Mucosa of rectum (tissue), 2 donors: ENCODE measurements around the gene DNAH2.
"Not testable (repeated sequence)": the region's sequence is repeated elsewhere in the genome, so short reads cannot be mapped to it uniquely, and the experiment has no call there.

Source experiments
- H3K27ac ChIP-seq, 2 donors: one replicate each; pipeline ENCODE4 v1.7.0; 2013; ENCODE audit warnings: inconsistent platforms in 2 of 2, low read depth in 2 of 2, low read length in 2 of 2
- H3K27me3 ChIP-seq, 2 donors: one replicate each; pipeline ENCODE4 v1.7.0; 2013; ENCODE audit warnings: low read length in 2 of 2; ENCODE audit not compliant: control insufficient read depth in 2 of 2, insufficient read depth in 2 of 2
- H3K36me3 ChIP-seq, 2 donors: one replicate each; pipeline ENCODE4 v1.7.0; 2013; ENCODE audit warnings: low read length in 2 of 2; ENCODE audit not compliant: control insufficient read depth in 2 of 2, insufficient read depth in 2 of 2
- H3K4me1 ChIP-seq, 2 donors: one replicate each; pipeline ENCODE4 v1.7.0; 2013; ENCODE audit warnings: low read length in 2 of 2, mild to moderate bottlenecking in 1 of 2; ENCODE audit not compliant: control insufficient read depth in 2 of 2, insufficient read depth in 2 of 2
- H3K4me3 ChIP-seq, 2 donors: one replicate each; pipeline ENCODE4 v1.7.0; 2013; ENCODE audit warnings: low read length in 2 of 2
- H3K9ac ChIP-seq, 2 donors: one replicate each; pipeline ENCODE4 v1.7.0; 2013; ENCODE audit warnings: low read length in 2 of 2, low read depth in 1 of 2, mild to moderate bottlenecking in 1 of 2
- H3K9me3 ChIP-seq, 2 donors: one replicate each; pipeline ENCODE4 v1.7.0; 2013; ENCODE audit warnings: low read length in 2 of 2; ENCODE audit not compliant: control insufficient read depth in 2 of 2
- donor health status: healthy.
- donor health status: Normal muscosa, but diverticular disease.

Gene DNAH2

DNA sequence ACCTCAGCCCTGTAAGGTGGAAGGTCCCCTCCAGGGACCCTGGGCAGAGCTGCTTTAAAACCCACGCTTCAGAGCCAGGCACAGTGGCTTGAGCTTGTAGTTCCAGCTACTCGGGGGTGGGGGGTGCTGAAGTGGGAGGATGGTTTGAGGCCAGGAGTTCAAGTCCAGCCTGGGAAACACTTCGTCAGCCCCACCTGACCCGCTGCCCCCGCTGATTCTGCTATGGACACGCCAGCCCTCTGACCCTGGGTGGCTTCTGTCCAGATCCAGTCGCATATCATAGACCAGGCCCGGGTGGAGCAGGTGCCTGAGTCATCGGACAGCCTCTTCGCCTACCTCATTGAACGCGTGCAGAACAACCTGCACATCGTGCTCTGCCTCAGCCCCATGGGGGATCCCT, 81.3 kb downstream of the DNAH2 start:
- peaks cover 0 to 1% of the 10 kb centered on the region in 2 donors for H3K4me1 ChIP-seq

DNA sequence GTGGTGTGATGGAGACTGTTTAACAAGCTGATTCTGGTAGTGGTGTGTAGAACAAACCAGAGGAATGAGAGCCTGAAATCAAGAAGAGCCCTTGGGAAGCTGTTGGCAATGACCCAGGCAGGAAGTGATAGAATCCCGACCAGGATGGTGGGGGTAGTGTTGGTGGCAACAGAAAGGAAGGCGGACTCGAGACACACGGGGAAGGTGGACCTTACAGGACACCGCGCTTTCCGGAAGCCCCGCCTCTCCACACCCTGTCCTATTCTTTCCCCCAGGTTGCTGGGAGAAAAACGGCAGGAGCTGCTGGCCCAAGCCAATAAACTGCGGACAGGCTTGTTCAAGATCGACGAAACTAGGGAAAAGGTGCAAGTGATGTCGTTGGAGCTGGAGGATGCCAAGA, 86.4 kb downstream of the DNAH2 start:
- H3K9me3 ChIP-seq = no peaks in the 10 kb centered on the region
- H3K36me3 ChIP-seq = no peaks in the 10 kb centered on the region
- H3K4me3 ChIP-seq = peak overlapping the region; percentile 39 to 44
- peaks cover 0 to 2% of the 10 kb centered on the region in 2 donors for H3K27me3 ChIP-seq
- peak overlapping the region; percentile 62 to 77 for H3K27ac ChIP-seq
- peaks cover 0 to 7% of the 10 kb centered on the region in 2 donors for H3K4me1 ChIP-seq
- peak overlapping the region in 1 of 2 donors; percentile 26 for H3K9ac ChIP-seq

More for the DNA sequence above, 81.3 kb downstream of the DNAH2 start:
- Histone ChIP-seq H3K27me3 (peaks cover 0 to under 1% of the 10 kb centered on the region in 2 donors), H3K27ac (no peak overlapping the region), H3K4me3 (no peak overlapping the region), H3K9me3 (no peaks in the 10 kb centered on the region), H3K36me3 (no peaks in the 10 kb centered on the region), H3K9ac (no peak overlapping the region)

DNA sequence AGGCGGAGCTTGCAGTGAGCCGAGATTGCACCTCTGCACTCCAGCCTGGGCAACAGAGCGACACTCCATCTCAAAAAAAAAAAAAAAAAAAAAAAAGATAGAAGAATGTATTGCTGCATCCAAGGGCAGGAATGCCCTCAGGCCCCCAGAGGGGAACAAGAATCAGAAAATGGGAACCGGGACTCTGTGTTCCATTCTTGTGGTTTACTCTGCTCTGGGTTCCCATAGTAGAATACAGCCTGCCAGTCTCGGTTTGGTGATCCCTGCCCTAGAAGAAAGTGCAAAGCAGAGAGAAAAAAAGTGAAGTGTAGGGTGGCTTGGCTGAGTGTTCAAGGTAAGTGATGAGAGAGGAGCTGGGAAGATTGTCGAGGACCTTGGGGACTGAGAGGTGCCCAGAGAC, 89.0 kb downstream of the DNAH2 start:
- no peaks in the 10 kb centered on the region for H3K9me3 ChIP-seq
- H3K27me3 ChIP-seq = peaks cover 0 to 2% of the 10 kb centered on the region in 2 donors
- no peaks in the 10 kb centered on the region for H3K36me3 ChIP-seq
- H3K27ac ChIP-seq = no peak overlapping the region
- H3K9ac ChIP-seq = no peak overlapping the region
- no peak overlapping the region for H3K4me3 ChIP-seq
- H3K4me1 ChIP-seq = peaks cover 0 to 10% of the 10 kb centered on the region in 2 donors

DNA sequence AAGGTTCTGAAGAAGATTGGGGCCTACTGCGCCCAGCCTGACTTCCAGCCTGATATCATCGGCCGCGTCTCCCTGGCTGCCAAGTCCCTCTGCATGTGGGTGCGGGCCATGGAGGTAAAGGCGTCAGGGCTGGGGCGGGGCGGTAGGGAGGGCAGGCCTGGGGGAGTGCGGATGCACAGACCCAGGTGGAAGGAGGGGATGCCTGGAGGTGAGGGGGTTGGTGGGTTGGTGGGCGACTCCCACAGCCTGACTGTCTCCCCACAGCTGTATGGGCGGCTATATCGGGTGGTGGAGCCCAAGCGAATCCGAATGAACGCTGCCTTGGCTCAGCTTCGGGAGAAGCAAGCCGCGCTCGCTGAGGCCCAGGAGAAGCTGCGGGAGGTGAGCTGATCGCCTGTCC, 89.7 kb downstream of the DNAH2 start:
- Histone ChIP-seq H3K4me3 (no peak overlapping the region), H3K9me3 (no peaks in the 10 kb centered on the region), H3K27me3 (peaks cover 0 to 2% of the 10 kb centered on the region in 2 donors), H3K27ac (no peak overlapping the region), H3K4me1 (peaks cover 0 to 10% of the 10 kb centered on the region in 2 donors), H3K9ac (no peak overlapping the region), H3K36me3 (no peaks in the 10 kb centered on the region)

DNA sequence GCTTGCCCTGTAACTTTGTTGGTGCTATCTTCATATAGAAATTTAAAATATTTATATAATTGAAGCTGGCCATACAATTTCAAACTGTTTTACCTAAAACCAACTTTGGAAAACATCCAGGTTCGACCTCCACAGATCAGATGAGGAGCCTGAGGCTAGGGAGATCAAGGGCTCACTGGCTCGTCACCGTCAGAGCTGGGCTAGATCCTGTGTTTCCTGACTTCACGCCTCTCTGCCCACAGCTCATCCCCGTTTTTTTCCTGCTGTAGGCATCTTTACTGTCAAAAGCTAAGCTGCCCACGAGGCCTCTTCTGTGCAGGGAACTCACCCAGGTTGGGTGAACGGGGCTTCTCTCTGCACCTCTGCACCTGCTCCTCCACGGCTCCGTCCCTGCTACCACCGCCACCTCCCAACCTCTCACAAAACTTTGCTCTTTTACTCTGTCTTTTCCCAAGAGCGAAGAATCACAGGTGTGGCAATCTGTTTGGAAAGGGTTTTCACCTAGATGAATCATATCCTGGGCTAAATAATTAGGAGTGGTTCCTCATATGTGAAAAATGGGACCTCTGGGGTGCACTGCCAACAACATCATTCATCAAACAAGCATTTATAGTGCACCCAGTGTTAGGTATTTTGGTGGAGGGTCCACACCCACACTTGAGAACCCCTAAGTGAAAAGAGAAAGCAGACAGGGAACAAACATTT, 91.7 kb downstream of the DNAH2 start:
- H3K27ac ChIP-seq = no peak overlapping the region
- H3K9me3 ChIP-seq = no peaks in the 10 kb centered on the region
- no peak overlapping the region for H3K9ac ChIP-seq
- peaks cover 0 to 5% of the 10 kb centered on the region in 2 donors for H3K4me1 ChIP-seq
- no peaks in the 10 kb centered on the region for H3K27me3 ChIP-seq
- no peak overlapping the region for H3K4me3 ChIP-seq
- no peaks in the 10 kb centered on the region for H3K36me3 ChIP-seq

DNA sequence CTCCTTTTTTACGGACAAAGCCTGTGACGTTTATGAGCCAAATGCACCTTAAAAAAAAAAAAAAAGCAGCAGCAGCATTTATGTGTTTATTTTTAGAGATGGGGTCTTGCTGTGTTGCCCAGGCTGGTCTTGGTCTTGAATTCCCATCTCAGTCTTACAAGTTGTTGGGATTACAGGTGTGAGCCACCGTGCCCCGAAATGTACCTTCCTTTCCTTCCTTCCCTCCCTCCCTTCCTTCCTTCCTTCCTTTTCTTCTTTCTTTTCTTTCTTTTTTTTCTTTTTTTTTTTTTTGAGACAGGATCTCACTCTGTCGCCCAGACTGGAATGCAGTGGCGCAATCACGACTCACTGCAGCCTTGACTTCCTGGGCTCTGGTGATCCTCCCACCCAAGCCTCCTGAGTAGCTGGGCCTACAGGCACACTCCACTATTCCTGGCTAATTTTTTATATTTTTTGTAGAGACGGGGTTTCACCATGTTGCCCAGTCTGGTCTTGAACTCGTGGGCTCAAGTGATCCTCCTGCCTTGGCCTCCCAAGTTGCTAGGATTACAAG, 92.3 kb downstream of the DNAH2 start:
- H3K4me3 ChIP-seq, H3K27ac ChIP-seq, H3K27me3 ChIP-seq, H3K4me1 ChIP-seq, H3K9ac ChIP-seq, H3K9me3 ChIP-seq, H3K36me3 ChIP-seq: not testable (repeated sequence)

DNA sequence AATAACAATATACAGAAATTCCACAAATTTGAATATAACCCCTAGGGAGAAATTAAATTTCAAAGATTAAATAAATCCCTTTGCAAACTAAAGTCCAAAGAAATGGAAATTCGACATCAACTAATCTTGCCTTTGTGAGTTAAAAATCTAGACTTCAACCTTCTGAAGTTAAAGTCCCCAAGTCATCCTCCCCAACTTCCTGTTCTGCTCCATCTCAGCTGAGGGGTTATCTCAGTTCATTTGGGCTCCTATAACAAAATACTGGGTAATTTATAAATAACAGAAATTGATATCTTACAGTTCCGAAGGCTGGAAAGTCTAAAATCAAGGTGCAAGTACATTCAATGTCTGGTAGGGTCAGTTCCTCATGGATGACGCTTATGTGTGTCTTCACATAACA, 93.7 kb downstream of the DNAH2 start:
- Histone ChIP-seq H3K36me3 (no peaks in the 10 kb centered on the region), H3K4me3 (no peak overlapping the region), H3K27ac (no peak overlapping the region), H3K9ac (no peak overlapping the region), H3K4me1 (peaks cover 0 to 4% of the 10 kb centered on the region in 2 donors), H3K27me3 (no peaks in the 10 kb centered on the region), H3K9me3 (no peaks in the 10 kb centered on the region)

DNA sequence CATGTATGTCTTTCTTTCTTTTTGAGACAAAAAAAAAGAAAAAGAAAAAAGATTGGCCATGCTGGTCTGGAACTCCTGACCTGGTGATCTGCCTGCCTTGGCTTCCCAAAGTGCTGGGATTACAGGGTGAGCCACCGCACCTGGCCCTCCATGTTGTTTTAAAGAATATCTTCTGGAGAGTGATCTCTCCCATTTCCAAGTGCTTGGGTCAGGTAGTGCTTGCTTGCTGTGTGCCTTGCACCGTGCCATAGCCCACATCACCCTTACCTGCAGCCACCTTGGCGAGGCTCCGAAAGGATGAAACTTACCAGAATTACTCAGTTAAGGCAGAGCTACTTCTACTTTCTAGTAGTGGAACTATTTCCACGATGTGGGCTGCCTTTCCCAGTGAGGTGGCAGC, 97.4 kb downstream of the DNAH2 start:
- Histone ChIP-seq H3K27ac (no peak overlapping the region), H3K9me3 (no peaks in the 10 kb centered on the region), H3K4me3 (no peak overlapping the region), H3K27me3 (no peaks in the 10 kb centered on the region), H3K4me1 (no peaks in the 10 kb centered on the region), H3K9ac (no peak overlapping the region), H3K36me3 (no peaks in the 10 kb centered on the region)

DNA sequence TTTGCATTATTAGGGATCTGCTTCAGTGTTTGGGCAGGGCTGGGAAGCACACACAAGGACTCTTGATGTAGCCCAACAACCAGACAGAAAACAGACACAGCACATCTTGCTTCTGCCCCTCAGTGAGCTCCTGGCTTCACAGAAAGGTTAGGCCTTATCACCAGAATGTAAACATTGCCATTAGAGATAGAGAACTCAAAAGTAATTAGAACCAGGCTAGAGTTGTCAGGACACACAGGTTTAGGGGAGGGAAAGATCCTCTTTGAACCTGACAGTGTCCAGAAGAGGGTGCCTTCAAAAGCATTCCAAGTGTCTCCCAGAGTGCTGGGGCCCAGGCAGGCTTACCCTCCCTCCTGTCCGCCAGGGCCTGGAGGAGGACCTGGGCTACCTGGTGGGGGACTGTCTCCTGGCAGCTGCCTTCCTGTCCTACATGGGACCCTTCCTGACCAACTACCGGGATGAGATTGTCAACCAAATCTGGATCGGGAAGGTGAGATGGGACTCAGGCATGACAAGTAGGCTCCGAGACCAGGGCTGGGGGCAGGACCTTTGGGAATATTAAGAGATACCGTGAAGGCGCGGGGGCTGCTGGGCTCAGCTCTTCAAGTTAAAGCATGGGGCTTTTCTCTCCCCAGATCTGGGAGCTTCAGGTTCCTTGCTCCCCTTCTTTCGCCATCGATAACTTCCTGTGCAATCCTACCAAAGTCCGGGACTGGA, 99.5 kb downstream of the DNAH2 start:
- H3K27me3 ChIP-seq = no peaks in the 10 kb centered on the region
- no peak overlapping the region for H3K9ac ChIP-seq
- H3K4me1 ChIP-seq = no peaks in the 10 kb centered on the region
- H3K9me3 ChIP-seq = no peaks in the 10 kb centered on the region
- H3K36me3 ChIP-seq = no peaks in the 10 kb centered on the region
- H3K4me3 ChIP-seq = no peak overlapping the region
- no peak overlapping the region for H3K27ac ChIP-seq

DNA sequence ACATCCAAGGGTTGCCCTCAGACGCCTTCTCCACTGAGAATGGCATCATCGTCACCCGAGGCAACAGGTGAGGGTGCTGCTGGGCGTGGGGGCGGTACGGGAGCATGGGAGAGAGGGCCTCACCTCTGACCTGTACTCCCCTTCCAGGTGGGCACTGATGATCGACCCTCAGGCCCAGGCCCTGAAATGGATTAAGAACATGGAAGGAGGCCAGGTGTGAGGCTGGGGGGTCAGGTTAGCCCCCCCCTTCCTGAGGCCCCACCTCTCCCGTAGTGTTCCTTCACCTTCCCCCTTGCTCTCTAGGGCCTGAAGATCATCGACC, 100.1 kb downstream of the DNAH2 start:
- H3K27ac ChIP-seq = no peak overlapping the region
- no peak overlapping the region for H3K9ac ChIP-seq
- H3K9me3 ChIP-seq = no peaks in the 10 kb centered on the region
- no peaks in the 10 kb centered on the region for H3K4me1 ChIP-seq
- no peak overlapping the region for H3K4me3 ChIP-seq
- H3K27me3 ChIP-seq = no peaks in the 10 kb centered on the region
- no peaks in the 10 kb centered on the region for H3K36me3 ChIP-seq
